ENCODE results near the gene LIPF. TPM values are rescaled to one million over a fixed set of nuclear protein-coding genes. Genes with fewer than 3 reads are reported as not detected.

Gene LIPF
- polyA plus RNA-seq, 1 of the 3 experiments (the other 2 are of a cell fraction): 0.07 TPM

GRCh38 chr10:88721392-88721791 lies 57.1 kb downstream of the LIPF start:
- Histone ChIP-seq H3K4me1 (ENCODE audit: control insufficient read depth in 1 of 2, insufficient read depth in 2 of 2, low read depth in 1 of 2, low read length in 1 of 2) (no peaks in the 10 kb centered on the region), H3K9me3 (no peaks in the 10 kb centered on the region), H3K36me3 (replicated peaks in 1 of 2; ENCODE audit: control insufficient read depth in 1 of 2, insufficient read depth in 2 of 2, low read length in 1 of 2) (no peaks in the 10 kb centered on the region), H3F3A (replicated peaks; ENCODE audit: insufficient read depth) (no peaks in the 10 kb centered on the region), H3K4me3 (ENCODE audit: low read depth in 2 of 2, low read length in 1 of 2) (no peak overlapping the region), H3K79me2 (ENCODE audit: insufficient read depth) (no peaks in the 10 kb centered on the region), H3K27me3 (ENCODE audit: insufficient read depth) (no peaks in the 10 kb centered on the region), H3K4me2 (no peak overlapping the region), H2AFZ (ENCODE audit: low read depth) (no peak overlapping the region), H3K9me2 (no peaks in the 10 kb centered on the region), H4K20me1 (ENCODE audit: insufficient read depth) (no peaks in the 10 kb centered on the region), H3K9ac (no peak overlapping the region), H3K27ac (ENCODE audit: low read depth in 2 of 2, low read length in 1 of 2) (no peak overlapping the region)
- 88% methylated on average over 4 of the region's 4 CpGs for WGBS (ENCODE audit: low lambda C conversion rate)
- POLR2A ChIA-PET: no interaction called here
- TF ChIP-seq RAD21 (IDR thresholded peaks at IDR 0.05; ENCODE audit: low read length) (no peak), TEAD4 (IDR thresholded peaks at IDR 0.05; ENCODE audit: borderline replicate concordance, insufficient read depth) (no peak), ELF1 (IDR thresholded peaks at IDR 0.05) (no peak), NFIC (IDR thresholded peaks at IDR 0.05; ENCODE audit: borderline replicate concordance) (no peak), NRF1 (IDR thresholded peaks at IDR 0.05; ENCODE audit: low read depth, low read length) (no peak), USF1 (IDR thresholded peaks at IDR 0.05; ENCODE audit: borderline replicate concordance, low read depth) (no peak), MEF2A (IDR thresholded peaks at IDR 0.05; ENCODE audit: borderline replicate concordance, low read depth) (no peak), RCOR1 (IDR thresholded peaks at IDR 0.05; ENCODE audit: low read length) (no peak), POLR2AphosphoS5 (IDR thresholded peaks at IDR 0.05; ENCODE audit: low read depth, low read length) (no peak), SIN3A (IDR thresholded peaks at IDR 0.05; ENCODE audit: borderline replicate concordance, low read depth, low read length) (no peak), MXI1 (IDR thresholded peaks at IDR 0.05; ENCODE audit: low read depth, low read length) (no peak), FOXJ3 (CRISPR knock-in tag; IDR thresholded peaks at IDR 0.05) (no peak), MAX (IDR thresholded peaks at IDR 0.05; ENCODE audit: low read depth) (no peak), REST (IDR thresholded peaks at IDR 0.05; ENCODE audit: low read depth, low read length) (no peak), TCF12 (IDR thresholded peaks at IDR 0.05) (no peak), IRF3 (IDR thresholded peaks at IDR 0.05; ENCODE audit: low read depth, low read length) (no peak), FOSL2 (IDR thresholded peaks at IDR 0.05; ENCODE audit: borderline replicate concordance, low read depth) (no peak), FOXM1 (IDR thresholded peaks at IDR 0.05; ENCODE audit: low read depth) (no peak), RXRA (IDR thresholded peaks at IDR 0.05; ENCODE audit: borderline replicate concordance, low read depth) (no peak)
- TF ChIP-seq, protein P1, sequence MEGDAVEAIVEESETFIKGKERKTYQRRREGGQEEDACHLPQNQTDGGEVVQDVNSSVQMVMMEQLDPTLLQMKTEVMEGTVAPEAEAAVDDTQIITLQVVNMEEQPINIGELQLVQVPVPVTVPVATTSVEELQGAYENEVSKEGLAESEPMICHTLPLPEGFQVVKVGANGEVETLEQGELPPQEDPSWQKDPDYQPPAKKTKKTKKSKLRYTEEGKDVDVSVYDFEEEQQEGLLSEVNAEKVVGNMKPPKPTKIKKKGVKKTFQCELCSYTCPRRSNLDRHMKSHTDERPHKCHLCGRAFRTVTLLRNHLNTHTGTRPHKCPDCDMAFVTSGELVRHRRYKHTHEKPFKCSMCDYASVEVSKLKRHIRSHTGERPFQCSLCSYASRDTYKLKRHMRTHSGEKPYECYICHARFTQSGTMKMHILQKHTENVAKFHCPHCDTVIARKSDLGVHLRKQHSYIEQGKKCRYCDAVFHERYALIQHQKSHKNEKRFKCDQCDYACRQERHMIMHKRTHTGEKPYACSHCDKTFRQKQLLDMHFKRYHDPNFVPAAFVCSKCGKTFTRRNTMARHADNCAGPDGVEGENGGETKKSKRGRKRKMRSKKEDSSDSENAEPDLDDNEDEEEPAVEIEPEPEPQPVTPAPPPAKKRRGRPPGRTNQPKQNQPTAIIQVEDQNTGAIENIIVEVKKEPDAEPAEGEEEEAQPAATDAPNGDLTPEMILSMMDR (IDR thresholded peaks at IDR 0.05): no peak
- no peak for DNase-seq
- CTCF ChIA-PET: interaction anchor here (0.9 to 2.0 kb wide), 4 partner anchors 9 to 89 kb away, joined by 3 to 9 read pairs (median 4); no protein-coding TSS in a partner anchor

Data from SK-N-SH (cell line).